HG03342 (cell line): ENCODE data around the gene CELF5.
"Not testable (repeated sequence)": the region's sequence is repeated elsewhere in the genome, so short reads cannot be mapped to it uniquely, and the experiment has no call there.

Experiments
- ATAC-seq: cut with Tn5 transposase; IDR thresholded peaks from one replicate; pipeline ENCODE4 v1.9.1; 2021; ENCODE audit warnings: mild to moderate bottlenecking, moderate library complexity; ENCODE audit not compliant: unreplicated experiment

Gene CELF5

DNA sequence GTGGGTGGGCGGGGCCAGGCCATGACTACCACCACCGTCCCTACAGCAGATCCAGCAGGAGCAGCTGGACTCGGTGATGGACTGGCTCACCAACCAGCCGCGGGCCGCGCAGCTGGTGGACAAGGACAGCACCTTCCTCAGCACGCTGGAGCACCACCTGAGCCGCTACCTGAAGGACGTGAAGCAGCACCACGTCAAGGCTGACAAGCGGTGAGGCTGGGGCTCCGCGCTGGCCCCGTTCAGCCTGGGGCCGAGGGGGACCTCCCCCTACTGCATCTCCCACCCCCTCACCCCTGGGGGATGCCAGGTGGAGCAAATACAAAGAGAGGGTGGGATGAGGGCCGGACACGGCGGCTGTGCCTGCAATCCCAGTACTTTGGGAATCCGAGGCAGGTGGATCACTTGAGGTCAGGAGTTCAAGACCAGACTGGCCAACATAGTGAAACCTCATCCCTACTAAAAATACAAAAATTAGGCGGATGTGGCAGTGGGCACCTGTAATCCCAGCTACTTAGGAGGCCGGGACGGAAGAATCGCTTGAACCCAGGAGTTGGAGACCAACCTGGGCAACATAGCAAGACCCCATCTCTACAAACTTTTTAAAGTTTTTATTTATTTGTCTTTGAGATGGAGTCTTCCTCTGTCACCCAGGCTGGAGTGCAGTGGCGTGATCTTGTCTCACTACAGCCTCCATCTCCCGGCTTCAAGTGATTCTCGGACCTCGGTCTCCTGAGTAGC, 18.1 kb upstream of the CELF5 start:
- ATAC-seq = no peak

DNA sequence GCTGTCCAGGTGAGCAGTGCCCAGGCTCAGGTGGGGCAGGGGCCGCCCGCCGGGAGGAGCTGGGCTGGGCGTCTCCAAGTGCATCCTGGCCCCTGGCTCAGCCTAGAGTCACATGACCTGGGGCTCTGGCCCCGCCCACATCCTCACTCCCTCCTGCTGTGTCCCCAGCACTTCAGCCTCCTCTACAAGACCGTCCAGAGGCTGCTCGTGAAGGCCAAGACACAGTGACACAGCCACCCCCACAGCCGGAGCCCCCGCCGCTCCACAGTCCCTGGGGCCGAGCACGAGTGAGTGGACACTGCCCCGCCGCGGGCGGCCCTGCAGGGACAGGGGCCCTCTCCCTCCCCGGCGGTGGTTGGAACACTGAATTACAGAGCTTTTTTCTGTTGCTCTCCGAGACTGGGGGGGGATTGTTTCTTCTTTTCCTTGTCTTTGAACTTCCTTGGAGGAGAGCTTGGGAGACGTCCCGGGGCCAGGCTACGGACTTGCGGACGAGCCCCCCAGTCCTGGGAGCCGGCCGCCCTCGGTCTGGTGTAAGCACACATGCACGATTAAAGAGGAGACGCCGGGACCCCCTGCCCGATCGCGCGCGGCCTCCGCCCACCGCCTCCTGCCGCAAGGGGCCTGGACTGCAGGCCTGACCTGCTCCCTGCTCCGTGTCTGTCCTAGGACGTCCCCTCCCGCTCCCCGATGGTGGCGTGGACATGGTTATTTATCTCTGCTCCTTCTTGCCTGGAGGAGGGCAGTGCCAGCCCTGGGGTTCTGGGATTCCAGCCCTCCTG, 16.8 kb upstream of the CELF5 start:
- ATAC-seq = no peak

DNA sequence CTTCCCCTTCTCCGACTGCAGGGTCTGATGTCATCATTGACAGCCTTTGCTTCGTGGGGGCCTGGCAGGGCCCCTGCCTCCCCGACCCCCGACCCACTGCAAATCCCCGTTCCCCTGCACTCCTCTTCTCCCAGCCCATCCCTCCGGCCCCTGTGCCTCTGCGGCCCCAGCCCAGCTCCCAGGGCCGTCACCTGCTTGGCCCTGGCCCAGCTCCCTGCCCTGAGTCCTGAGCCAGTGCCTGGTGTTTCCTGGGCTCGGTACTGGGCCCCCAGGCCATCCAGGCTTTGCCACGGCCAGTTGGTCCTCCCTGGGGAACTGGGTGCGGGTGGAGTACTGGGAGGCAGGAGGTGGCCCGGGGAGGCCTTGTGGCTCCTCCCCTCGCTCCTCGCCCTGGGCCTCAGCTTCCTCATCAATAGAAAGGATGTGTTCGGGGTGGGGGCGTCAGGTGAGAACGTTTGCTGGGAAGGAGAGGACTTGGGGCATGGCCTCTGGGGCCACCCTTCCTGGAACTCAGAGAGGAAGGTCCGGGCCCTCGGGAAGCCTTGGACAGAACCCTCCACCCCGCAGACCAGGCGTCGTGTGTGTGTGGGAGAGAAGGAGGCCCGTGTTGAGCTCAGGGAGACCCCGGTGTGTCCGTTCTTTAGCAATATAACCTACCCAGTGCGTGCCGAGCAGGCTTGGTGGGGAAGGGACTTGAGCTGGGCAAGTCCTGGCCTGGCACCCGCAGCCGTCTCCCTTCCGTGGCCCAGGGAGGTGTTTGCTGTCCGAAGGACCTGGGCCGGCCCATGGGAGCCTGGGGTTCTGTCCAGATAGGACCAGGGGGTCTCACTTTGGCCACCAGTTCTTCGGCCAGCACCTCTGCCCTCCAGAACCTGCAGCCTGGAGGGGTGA, 15.9 kb upstream of the CELF5 start:
- ATAC-seq = no peak

DNA sequence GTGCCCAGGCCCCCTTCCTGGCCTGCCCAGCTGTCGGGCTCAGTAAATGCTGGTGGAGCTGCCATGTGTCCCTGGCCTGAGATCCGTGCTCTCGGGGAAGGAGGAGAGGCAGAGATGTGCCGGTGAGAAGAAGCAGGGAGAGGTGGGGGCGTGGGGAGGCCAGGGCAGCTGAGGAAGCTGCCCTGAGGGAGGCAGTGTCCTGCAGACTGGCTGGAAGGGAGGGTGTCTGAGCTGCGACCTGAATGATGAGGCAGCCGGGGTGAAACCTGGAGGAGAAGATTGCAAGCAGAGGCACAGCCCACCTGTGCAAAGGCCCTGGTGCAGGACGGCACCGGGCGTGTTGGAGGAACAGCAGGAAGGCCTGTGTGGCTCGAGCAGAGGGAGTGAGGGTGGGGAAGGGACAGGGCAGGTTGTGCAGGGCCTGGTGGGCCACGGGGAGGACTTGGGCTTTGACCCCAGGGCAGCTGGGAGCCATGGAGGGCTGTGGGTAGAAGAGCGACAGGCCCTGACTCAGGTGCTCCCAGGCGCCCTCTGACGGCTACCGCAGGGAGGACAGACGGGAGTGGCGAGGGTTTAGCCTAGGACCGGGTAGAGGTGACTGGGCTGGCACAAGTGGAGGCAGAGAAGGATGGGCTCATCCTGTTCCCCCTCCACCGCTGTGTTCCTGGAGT, 14.0 kb upstream of the CELF5 start:
- ATAC-seq = no peak

DNA sequence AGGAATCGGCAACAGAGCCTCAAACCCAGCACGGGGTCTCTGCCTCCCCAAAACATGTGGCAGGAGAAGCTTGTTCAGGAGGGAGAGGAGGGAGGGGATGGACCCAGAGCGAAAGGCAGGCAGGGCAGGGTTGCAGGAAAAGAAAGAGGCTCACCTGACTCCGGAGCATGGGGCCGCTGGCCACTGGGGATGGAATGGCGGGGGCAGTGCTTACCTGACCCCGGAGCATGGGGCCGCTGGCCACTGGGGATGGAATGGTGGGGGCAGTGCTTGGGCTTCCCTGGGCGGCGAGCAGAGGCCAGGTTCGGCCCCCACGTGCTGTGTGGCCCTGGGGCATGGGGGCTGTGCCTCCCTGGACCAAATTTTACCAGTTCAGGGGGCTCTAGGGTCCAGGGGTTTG, 13.3 kb upstream of the CELF5 start:
- ATAC-seq = no peak

DNA sequence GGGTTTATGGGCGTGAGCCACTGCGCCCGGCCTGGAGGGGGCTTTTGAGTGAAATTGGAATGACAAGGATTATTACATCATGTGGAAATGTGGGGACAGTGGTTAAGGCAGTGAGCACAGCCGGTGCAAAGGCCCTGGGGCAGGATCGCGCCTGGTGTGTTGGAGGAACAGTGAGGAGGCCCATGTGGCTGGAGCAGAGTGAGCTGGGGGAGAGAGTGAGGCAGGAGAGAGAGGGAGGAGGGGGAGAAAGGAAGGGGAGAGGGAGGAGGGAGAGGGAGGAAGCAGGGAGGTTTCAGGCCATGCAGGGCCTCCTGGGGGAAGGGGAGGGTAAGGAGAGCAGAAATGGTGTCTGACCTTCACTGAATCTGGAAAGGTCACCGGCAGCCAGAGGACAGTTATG, 11.3 kb upstream of the CELF5 start:
- ATAC-seq = no peak

DNA sequence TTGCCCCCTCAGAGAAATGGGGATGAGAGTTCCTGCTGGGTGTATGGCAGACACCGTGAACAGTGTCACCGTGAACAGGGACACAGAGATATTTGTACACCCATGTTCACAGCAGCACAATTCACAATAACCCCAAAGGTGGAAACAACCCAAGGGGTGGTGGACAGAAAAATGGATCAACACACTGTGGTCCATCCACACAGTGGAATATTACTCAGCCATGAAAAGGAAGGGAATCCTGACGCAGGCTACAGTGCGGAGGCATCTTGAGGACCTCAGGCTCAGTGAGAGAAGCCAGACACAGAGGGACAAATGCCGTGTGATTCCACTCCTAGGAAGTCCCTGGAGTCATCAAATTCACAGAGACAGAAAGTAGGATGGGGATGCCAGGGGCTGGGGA, 7.6 kb upstream of the CELF5 start:
- no peak for ATAC-seq

DNA sequence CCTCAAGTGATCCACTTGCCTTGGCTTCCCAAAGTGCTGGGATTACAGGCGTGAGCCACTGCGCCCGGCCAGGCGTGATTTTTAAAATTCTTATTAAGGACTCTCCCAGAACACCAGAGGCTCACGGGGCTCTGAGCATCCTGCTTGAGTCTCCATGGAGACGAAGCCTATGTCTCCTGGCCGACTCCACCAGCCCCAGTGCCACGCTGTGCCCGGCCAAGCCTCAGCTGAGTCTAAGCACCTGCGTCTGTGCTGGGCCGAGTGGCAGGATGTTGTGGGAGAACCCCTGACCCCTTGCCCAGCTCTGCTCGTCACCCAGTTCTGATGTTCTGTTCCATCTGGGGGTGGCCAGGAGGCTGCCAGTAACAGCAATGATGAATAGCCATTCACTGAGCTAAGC, 3.9 kb upstream of the CELF5 start:
- ATAC-seq = no peak

DNA sequence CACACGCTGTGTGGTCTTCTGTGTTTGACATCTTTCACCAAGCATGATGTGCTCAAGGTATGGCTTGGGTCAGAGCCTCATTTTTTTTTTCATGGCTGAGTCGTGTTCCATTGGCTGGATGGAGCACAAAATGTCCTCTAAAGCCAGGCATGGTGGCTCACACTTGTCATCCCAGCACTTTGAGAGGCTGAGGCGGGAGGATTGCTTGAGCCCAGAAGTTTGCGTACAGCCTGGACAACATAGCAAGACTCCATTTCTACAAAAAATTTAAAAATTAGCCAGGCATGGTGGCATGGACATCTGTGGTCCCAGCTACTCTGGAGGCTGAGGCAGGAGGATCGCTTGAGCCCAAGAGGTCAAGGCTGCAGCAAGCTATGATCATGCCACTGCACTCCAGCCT, 2.9 kb upstream of the CELF5 start:
- not testable (repeated sequence) for ATAC-seq

DNA sequence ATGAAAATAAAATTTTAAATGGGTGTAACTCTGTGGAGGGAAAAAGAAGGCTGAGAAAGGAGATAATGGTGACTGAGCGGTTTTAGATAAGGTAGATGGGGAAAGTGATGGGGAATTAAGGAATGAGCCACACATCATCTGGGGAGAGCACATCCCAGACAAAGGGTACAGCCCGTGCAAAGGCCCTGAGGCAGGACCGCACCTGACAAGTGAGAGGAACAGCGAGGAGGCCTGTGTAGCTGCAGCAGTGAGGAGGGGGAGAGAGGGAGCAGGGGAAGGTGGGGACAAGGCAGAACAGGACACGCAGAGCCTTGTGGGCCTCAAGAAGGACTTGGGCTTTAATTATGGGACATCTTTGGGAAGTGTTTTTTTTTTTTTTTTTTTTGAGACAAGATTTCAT, 1.8 kb upstream of the CELF5 start:
- ATAC-seq = no peak

DNA sequence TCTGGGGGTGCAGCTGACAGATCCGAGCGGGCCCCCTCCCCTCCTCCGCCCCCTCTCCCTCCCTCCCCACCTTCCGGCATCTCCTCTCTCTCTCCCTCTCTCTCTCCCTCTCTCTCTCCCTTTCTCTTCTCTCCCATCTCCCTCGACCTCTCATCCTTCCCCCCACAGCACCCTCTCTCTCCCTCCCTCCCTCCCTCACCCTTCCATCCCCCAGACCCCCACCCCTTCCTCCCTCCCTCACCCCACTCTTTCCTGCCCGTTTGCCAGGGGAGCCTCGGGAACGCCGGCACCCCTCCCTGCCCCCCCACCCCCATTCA, 666 bp downstream of the CELF5 start:
- no peak for ATAC-seq

DNA sequence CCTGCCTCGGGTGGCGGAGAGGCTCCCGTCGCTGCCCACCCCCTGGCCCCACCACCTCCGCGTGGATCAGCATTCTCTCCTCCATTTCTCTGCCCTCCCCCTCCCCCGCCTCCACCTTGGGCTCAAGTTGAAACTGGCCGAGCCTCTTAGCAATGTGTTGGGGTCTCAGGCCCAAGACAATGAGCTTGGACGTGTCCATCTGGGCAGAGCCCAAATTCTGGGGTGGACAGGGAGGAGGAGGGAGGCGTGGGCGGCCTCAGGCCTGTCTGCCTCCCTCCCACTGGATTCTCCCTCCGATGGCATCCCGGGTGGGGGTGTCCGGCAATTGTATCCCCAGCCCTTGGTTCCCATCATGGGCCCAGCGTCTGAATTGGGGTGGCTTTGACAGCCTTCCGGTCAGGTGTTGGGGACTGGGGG, 1.2 kb downstream of the CELF5 start:
- no peak for ATAC-seq

DNA sequence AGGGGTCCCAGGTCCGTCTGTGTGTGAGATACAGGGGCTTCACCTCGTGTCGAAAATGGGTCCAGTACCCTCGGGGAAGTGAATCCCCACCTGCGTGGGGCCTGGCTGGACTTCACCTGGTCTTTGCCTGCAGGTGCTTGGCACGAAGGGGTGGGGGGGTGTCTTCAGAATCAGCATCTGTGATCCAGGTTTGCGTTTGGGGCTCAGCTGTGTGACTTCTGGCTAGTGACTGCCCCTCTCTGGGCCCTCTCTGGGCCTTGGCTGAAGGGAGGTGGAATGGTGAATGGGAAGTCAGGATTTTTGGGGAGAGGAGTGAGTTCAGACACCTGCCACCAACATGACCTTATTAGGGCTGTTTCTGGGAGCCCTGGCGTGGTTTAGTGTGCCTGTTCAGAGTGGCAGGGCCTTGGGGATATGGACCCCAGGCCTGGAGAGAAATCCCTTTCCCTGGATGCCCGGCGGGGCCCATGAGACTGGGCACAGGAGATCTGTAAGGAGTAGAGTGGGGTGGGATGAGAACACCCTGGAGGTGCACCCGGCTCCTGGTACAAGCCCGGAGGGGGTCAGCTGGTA, 2.7 kb downstream of the CELF5 start:
- no peak for ATAC-seq

DNA sequence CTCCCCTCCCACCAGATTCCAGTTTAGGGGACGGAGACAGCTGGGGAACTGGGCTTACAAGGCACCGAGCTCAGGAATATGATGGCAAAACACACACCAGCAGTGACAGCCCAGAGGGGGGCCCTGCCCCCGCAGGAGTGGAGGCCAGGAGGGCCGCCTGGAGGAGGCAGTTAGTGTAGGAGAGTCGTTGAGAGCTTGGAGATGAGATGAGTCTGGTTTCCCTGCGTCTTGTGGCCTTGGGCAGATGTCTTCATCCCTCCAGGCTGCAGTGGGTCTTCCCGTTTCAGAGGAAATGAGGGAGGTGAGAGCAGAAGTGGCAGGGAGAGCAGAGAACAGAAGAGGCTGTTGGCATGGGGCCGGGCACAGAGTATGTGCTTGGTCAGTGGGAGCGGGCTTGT, 4.9 kb downstream of the CELF5 start:
- ATAC-seq = no peak

DNA sequence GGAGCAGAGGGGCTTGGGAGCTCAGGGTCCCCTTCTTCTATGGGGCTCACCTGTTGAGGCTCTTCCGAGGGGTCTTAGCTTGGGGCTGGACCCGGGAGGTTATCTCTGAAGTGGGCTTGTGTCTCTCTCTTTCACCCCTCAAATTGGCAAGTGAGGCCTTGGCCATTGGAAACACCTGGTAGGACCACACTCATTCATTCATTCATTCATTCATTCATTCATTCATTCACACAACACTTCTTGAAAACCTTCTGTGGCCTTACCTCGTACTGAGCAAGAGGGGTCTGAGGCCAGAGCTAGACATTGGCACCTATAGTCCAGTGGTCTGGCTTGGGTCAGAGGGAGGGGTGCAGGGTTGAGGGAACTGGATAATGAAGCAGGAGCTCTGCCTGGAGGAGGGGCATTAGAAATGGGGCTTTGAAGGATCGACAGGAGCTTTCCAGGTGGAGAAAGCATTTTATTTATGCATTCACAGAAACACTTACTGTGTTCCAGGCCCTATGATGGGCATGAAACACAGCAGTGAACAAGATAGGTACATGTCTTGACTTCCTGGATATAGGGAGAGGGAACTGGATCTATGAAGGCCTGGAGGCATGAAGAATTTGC, 5.5 kb downstream of the CELF5 start:
- no peak for ATAC-seq

DNA sequence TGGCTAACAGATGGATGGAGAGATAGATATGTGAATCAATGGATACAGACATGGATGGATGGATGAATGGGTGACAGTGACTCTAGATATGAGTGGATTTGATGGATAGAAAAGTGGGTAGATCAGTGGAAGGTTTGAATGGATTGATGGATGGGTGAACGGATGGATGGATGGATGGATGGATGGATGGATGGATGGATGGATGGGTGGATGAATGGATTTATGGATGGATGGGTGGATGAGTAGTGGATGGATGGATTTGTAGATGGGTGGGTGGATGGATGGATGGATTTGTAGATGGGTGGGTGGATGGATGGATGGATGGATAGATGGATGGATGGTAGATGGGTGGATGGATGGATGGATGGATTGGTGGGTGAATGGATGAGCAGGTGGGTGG, 6.8 kb downstream of the CELF5 start:
- no peak for ATAC-seq

DNA sequence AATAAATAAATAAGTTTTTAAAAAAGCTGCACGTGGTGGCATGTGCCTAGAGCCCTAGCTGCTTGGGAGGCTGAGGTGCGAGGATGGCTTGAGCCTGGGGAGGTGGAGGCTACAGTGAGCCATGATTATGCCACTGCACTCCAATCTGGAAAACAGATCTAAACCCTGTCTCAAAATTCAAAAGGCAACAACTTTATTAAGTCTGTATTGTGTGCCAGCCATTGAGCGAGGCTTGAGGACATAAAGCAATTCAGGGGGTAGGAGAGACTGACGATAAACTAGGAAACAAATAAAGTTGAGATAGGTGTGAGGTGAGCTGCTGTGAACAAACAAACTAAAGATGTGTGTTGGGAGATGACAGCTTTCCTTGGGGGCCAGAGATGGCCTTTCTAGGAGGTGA, 8.7 kb downstream of the CELF5 start:
- no peak for ATAC-seq

DNA sequence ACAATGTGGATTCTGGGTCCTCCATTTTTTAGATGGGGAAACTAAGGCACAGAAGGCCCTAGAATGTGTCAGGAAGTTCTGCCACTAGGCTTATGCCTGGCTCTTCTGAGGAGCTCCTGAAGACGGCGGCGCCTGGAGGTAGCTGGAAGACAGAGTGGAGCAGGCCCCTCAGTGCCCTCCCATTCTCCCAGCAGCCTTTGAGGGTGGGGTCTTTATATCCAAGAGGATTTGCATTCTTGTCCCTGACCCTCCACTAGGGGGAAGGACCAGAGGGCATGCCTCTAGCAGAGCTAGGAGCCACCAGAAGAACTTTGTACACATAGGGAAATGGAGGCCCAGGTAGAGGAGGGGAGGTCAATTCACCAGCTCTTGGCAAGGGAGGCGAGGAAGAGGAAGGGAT, 9.4 kb downstream of the CELF5 start:
- no peak for ATAC-seq

DNA sequence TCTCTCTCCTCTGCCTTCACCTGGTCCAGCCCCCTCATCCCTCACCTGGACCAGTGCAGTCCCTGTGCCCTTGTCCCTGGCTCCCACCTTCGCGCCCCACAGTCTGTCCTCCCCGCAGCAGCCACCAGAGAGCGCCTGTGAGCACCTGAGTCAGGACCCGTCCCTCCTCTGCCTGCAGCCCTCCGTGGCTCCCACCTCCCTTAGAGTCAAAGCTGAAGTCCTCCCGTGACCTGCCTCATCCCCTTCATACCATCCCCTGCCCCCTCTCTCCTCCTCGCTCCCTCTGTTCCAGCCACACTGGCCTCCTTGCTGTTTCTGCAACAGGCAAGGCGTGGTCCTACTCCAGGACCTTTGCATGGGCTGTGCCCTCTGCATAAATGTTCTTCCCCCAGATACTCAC, 10.3 kb downstream of the CELF5 start:
- ATAC-seq = no peak

DNA sequence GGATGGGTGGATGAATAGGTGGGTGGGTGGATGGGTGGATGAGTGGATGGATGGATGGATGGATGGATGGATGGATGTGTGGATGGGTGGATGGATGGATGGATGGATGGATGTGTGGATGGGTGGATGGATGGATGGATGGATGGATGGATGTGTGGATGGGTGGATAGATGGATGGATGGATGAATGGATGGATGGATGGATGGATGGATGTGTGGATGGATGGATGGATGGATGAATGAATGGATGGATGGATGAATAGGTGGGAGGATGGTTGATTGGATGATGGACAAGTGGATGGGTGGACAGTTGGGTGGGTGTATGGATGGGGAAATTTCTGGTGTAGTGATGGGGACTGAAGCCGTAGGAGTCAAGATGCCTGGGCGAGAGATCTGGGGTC, 11.1 kb downstream of the CELF5 start:
- ATAC-seq = not testable (repeated sequence)
